WI38 (cell line): Measurements from ENCODE around the gene TEAD1.

Source experiments
- H3K4me3 ChIP-seq: 2 replicates; pipeline ENCODE4 v1.5.1; 2011; ENCODE audit warnings: low read depth, mild to moderate bottlenecking, control low read depth, low read length
- CTCF ChIP-seq: IDR thresholded peaks from 2 replicates; pipeline ENCODE4 v1.5.1; 2012; ENCODE audit warnings: low read depth, mild to moderate bottlenecking, control low read depth, low read length

Gene TEAD1

GRCh38 chr11:12938590-12939247, 264.5 kb downstream of the TEAD1 start:
- H3K4me3 ChIP-seq, result no peak overlapping the region
- no peak for TF ChIP-seq CTCF

GRCh38 chr11:12941671-12942070, 267.4 kb downstream of the TEAD1 start:
- H3K4me3 ChIP-seq, result no peak overlapping the region
- TF ChIP-seq CTCF, result no peak

GRCh38 chr11:12942157-12942556, 267.9 kb downstream of the TEAD1 start:
- no peak overlapping the region for H3K4me3 ChIP-seq
- TF ChIP-seq CTCF, result no peak

GRCh38 chr11:12943311-12943710, 269.1 kb downstream of the TEAD1 start:
- TF ChIP-seq CTCF, result no peak
- no peak overlapping the region for H3K4me3 ChIP-seq

- no peak overlapping the region for H3K4me3 ChIP-seq
- no peak for TF ChIP-seq CTCF
These were observed 270.7 kb downstream of the TEAD1 start for GRCh38 chr11:12944889-12945288.

- H3K4me3 ChIP-seq, result no peak overlapping the region
- TF ChIP-seq CTCF, result no peak
These were observed 275.2 kb downstream of the TEAD1 start for GRCh38 chr11:12949453-12949852.

GRCh38 chr11:12950670-12951069, 276.4 kb downstream of the TEAD1 start:
- H3K4me3 ChIP-seq, result no peak overlapping the region
- no peak for TF ChIP-seq CTCF
